H9 (cell line): ENCODE measurements around the gene TNFAIP8L3. TPM values are rescaled to one million over a fixed set of nuclear protein-coding genes. Genes with fewer than 3 reads are reported as not detected.

Experiments used
- DNase-seq: peaks from one replicate; pipeline ENCODE4 v3.0.0-alpha.2; 2017
- H2AFZ ChIP-seq: one replicate; pipeline ENCODE4 v1.6.1; 2013; ENCODE audit warnings: mild to moderate bottlenecking, low read length, control low read depth, moderate library complexity
- H2AK5ac ChIP-seq: 2 replicates; pipeline ENCODE4 v1.6.1; 2013; ENCODE audit warnings: low read length, control low read depth, mixed read lengths; ENCODE audit not compliant: insufficient read length
- H2BK120ac ChIP-seq: one replicate; pipeline ENCODE4 v1.6.1; 2013; ENCODE audit warnings: low read depth, mild to moderate bottlenecking, low read length, control low read depth, inconsistent platforms; ENCODE audit not compliant: poor library complexity, severe bottlenecking
- H2BK12ac ChIP-seq: 2 replicates; pipeline ENCODE4 v1.6.1; 2013; ENCODE audit warnings: low read length, control low read depth, mixed read lengths, low read depth; ENCODE audit not compliant: insufficient read length
- H2BK15ac ChIP-seq: 2 replicates; pipeline ENCODE4 v1.6.1; 2013; ENCODE audit warnings: low read depth, low read length, control low read depth
- H2BK20ac ChIP-seq: one replicate; pipeline ENCODE4 v1.6.1; 2013; ENCODE audit warnings: low read depth, mild to moderate bottlenecking, low read length, control low read depth, inconsistent platforms; ENCODE audit not compliant: poor library complexity, severe bottlenecking
- H2BK5ac ChIP-seq: 2 replicates; pipeline ENCODE4 v1.6.1; 2013; ENCODE audit warnings: low read length, control low read depth, mixed read lengths; ENCODE audit not compliant: insufficient read length
- H3K14ac ChIP-seq: 2 replicates; pipeline ENCODE4 v1.6.1; 2013; ENCODE audit warnings: low read length, control low read depth; ENCODE audit not compliant: insufficient read depth
- H3K18ac ChIP-seq: 2 replicates; pipeline ENCODE4 v1.6.1; 2013; ENCODE audit warnings: low read depth, mild to moderate bottlenecking, mixed read lengths, low read length, control low read depth; ENCODE audit not compliant: insufficient read length
- H3K23ac ChIP-seq: 2 replicates; pipeline ENCODE4 v1.6.1; 2013; ENCODE audit warnings: low read length, control low read depth, mixed read lengths, low read depth; ENCODE audit not compliant: insufficient read length
- H3K23me2 ChIP-seq: 2 replicates; pipeline ENCODE4 v1.6.1; 2013; ENCODE audit warnings: low read depth, mild to moderate bottlenecking, mixed read lengths, low read length, control low read depth; ENCODE audit not compliant: insufficient read length, poor library complexity, severe bottlenecking
- H3K27ac ChIP-seq: 2 replicates; pipeline ENCODE4 v1.5.1; 2013; ENCODE audit warnings: low read length, control low read depth, mixed read lengths, low read depth; ENCODE audit not compliant: insufficient read length
- H3K27me3 ChIP-seq: 2 replicates; pipeline ENCODE4 v1.6.1; 2013; ENCODE audit warnings: low read length, control low read depth, inconsistent platforms; ENCODE audit not compliant: insufficient read depth
- H3K4ac ChIP-seq: 2 replicates; pipeline ENCODE4 v1.6.1; 2013; ENCODE audit warnings: low read depth, mild to moderate bottlenecking, control low read depth, inconsistent platforms, low read length, moderate library complexity
- H3K4me1 ChIP-seq: 2 replicates; pipeline ENCODE4 v1.6.1; 2013; ENCODE audit warnings: low read length, control low read depth, inconsistent platforms; ENCODE audit not compliant: insufficient read depth
- H3K4me2 ChIP-seq: 2 replicates; pipeline ENCODE4 v1.6.1; 2013; ENCODE audit warnings: low read length, control low read depth, mixed read lengths; ENCODE audit not compliant: insufficient read length, insufficient read depth
- H3K56ac ChIP-seq: 2 replicates; pipeline ENCODE4 v1.6.1; 2013; ENCODE audit warnings: low read depth, mild to moderate bottlenecking, mixed read lengths, low read length, control low read depth; ENCODE audit not compliant: insufficient read length
- H3K79me1 ChIP-seq: 2 replicates; pipeline ENCODE4 v1.6.1; 2013; ENCODE audit warnings: low read depth, mild to moderate bottlenecking, moderate library complexity, low read length, control low read depth, inconsistent platforms; ENCODE audit not compliant: insufficient read depth, poor library complexity, severe bottlenecking
- H3K79me2 ChIP-seq: 2 replicates; pipeline ENCODE4 v1.6.1; 2013; ENCODE audit warnings: low read length, control low read depth, inconsistent platforms; ENCODE audit not compliant: insufficient read depth
- H3K9ac ChIP-seq: 2 replicates; pipeline ENCODE4 v1.6.1; 2013; ENCODE audit warnings: low read length, control low read depth, mixed read lengths; ENCODE audit not compliant: insufficient read length; ENCODE audit errors: extremely low read depth
- H3K9me3 ChIP-seq: one replicate; pipeline ENCODE4 v1.6.1; 2013; ENCODE audit warnings: low read depth, low read length, inconsistent platforms; ENCODE audit not compliant: control insufficient read depth
- H3T11ph ChIP-seq: one replicate; pipeline ENCODE4 v1.6.1; 2013; ENCODE audit warnings: mild to moderate bottlenecking, low read length, control low read depth, inconsistent platforms
- H4K20me1 ChIP-seq: one replicate; pipeline ENCODE4 v1.6.1; 2013; ENCODE audit not compliant: control insufficient read depth, insufficient read length, insufficient read depth
- H4K5ac ChIP-seq: 2 replicates; pipeline ENCODE4 v1.6.1; 2013; ENCODE audit warnings: low read depth, mild to moderate bottlenecking, mixed read lengths, low read length, control low read depth; ENCODE audit not compliant: insufficient read length
- H4K8ac ChIP-seq: replicated peaks from 2 replicates; pipeline ENCODE4 v1.6.1; 2013; ENCODE audit warnings: low read length, control low read depth, mixed read lengths, low read depth; ENCODE audit not compliant: insufficient read length
- H4K91ac ChIP-seq: 2 replicates; pipeline ENCODE4 v1.6.1; 2013; ENCODE audit warnings: low read depth, mild to moderate bottlenecking, moderate library complexity, mixed read lengths, low read length, control low read depth; ENCODE audit not compliant: insufficient read length
- H3K27ac Mint-ChIP-seq, 3 experiments: 2 replicates in 2 of 3; 3 replicates in 1 of 3; pipeline ENCODE4 v1.8.0; 2020 to 2021; ENCODE audit warnings: mixed read lengths in 3 of 3, mild to moderate bottlenecking in 1 of 3, moderate library complexity in 1 of 3
- H3K27me3 Mint-ChIP-seq: 2 replicates; pipeline ENCODE4 v1.8.0; 2021; ENCODE audit warnings: low read depth, mild to moderate bottlenecking, moderate library complexity, mixed read lengths
- H3K36me3 Mint-ChIP-seq, 3 experiments: 2 replicates in 2 of 3; 3 replicates in 1 of 3; pipeline ENCODE4 v1.8.0; 2020 to 2021; ENCODE audit warnings: low read depth in 3 of 3, mixed read lengths in 3 of 3; ENCODE audit not compliant: insufficient read depth in 1 of 3
- H3K4me1 Mint-ChIP-seq, 2 experiments: 2 replicates each; pipeline ENCODE4 v1.8.0; 2020; ENCODE audit warnings: mixed read lengths in 2 of 2
- H3K4me3 Mint-ChIP-seq, 2 experiments: 2 replicates in 1 of 2; 3 replicates in 1 of 2; pipeline ENCODE4 v1.8.0; 2020 to 2021; ENCODE audit warnings: mild to moderate bottlenecking in 2 of 2, mixed read lengths in 2 of 2, moderate library complexity in 1 of 2
- H3K9me3 Mint-ChIP-seq, 2 experiments: 2 replicates in 1 of 2; 3 replicates in 1 of 2; pipeline ENCODE4 v1.8.0; 2020; ENCODE audit warnings: mild to moderate bottlenecking in 2 of 2, mixed read lengths in 2 of 2, moderate library complexity in 1 of 2
- CTCF ChIP-seq: fragments of 200-600 bp; sonication (generic); conservative IDR thresholded peaks from 3 replicates; pipeline ENCODE4 v1.8.0; 2021; ENCODE audit warnings: antibody characterized with exemption, mild to moderate bottlenecking
- WGBS: extraction: QIAGEN DNeasy Blood & Tissue Kit; methylation state at CpG from one replicate; pipeline ENCODE4 v1.1.7; 2013; ENCODE audit warnings: missing lambda C conversion rate, low lambda C conversion rate, mixed read lengths; ENCODE audit not compliant: insufficient read length; ENCODE audit errors: extremely low coverage; 5-methylcytosine and 5-hydroxymethylcytosine counted together
- total RNA-seq: library from RNA; stranded (reverse); gene quantifications from 2 replicates; pipeline ENCODE4 v1.2.1, GENCODE V29; 2021

The TNFAIP8L3 gene
- total RNA-seq, 1 experiment from 2014 or later: 0.22 TPM

- Histone ChIP-seq H3K23ac (no peak overlapping the region), H3K79me1 (no peaks in the 10 kb centered on the region), H3K27ac (no peak overlapping the region), H3K18ac (no peak overlapping the region), H3K9ac (no peak overlapping the region), H2BK120ac (no peak overlapping the region), H3K4ac (no peak overlapping the region), H3K56ac (no peak overlapping the region), H2AFZ (no peak overlapping the region), H4K20me1 (no peaks in the 10 kb centered on the region), H2AK5ac (no peak overlapping the region), H3K4me1 (no peaks in the 10 kb centered on the region), H4K5ac (no peak overlapping the region), H4K8ac (no peak overlapping the region), H2BK12ac (no peak overlapping the region), H4K91ac (no peak overlapping the region), H2BK15ac (no peak overlapping the region), H3K27me3 (no peaks in the 10 kb centered on the region), H3K14ac (no peak overlapping the region), H3K9me3 (no peaks in the 10 kb centered on the region), H3K4me2 (no peak overlapping the region), H2BK5ac (no peak overlapping the region), H3K23me2 (no peaks in the 10 kb centered on the region), H3T11ph (no peak overlapping the region), H3K79me2 (no peaks in the 10 kb centered on the region), H2BK20ac (no peak overlapping the region)
- no CpG with 5 or more reads among the region's 2 CpGs for WGBS
- no peak for TF ChIP-seq CTCF
- Mint-ChIP-seq H3K4me3 (no peak overlapping the region), H3K27ac (no peak overlapping the region), H3K9me3 (no peaks in the 10 kb centered on the region), H3K36me3 (no peaks in the 10 kb centered on the region), H3K27me3 (no peaks in the 10 kb centered on the region; the same call in none of the 2 replicates), H3K4me1 (peaks cover 10 to 15% of the 10 kb centered on the region in 2 experiments)
- DNase-seq: no peak
Measured at GRCh38 chr15:51111061-51111460, 16.4 kb upstream of the TNFAIP8L3 start.
